ENCODE results near the gene USP36.

DNA sequence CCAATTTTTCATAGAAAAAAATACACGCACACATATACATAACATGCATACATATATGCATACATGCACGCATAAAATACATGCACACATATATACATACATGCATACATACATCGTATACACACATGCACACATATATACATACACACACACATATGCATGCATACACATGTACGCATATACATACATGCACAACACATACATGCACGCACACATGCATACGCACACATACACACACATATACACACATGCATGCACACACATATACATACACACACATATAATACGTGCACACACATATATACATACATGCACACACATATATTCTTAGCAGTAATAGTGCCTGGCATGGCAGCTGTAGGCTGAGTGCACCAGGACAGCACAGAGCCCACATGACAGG is 24.9 kb downstream of the USP36 start:
- TF ChIP-seq, protein P1, sequence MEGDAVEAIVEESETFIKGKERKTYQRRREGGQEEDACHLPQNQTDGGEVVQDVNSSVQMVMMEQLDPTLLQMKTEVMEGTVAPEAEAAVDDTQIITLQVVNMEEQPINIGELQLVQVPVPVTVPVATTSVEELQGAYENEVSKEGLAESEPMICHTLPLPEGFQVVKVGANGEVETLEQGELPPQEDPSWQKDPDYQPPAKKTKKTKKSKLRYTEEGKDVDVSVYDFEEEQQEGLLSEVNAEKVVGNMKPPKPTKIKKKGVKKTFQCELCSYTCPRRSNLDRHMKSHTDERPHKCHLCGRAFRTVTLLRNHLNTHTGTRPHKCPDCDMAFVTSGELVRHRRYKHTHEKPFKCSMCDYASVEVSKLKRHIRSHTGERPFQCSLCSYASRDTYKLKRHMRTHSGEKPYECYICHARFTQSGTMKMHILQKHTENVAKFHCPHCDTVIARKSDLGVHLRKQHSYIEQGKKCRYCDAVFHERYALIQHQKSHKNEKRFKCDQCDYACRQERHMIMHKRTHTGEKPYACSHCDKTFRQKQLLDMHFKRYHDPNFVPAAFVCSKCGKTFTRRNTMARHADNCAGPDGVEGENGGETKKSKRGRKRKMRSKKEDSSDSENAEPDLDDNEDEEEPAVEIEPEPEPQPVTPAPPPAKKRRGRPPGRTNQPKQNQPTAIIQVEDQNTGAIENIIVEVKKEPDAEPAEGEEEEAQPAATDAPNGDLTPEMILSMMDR (conservative IDR thresholded peaks at IDR 0.05 in 1 of 2, IDR thresholded peaks at IDR 0.05 in 1 of 2; ENCODE audit: extremely low read depth in 1 of 2, insufficient read depth in 1 of 2, low read depth in 1 of 2, low read length in 2 of 2) = no peak
- no peak for TF ChIP-seq EZH2 (IDR thresholded peaks at IDR 0.05; ENCODE audit: borderline replicate concordance, low read length)

Measured in mammary epithelial cell (primary cell).